AG08396 (cell line): ENCODE data around the gene FLOT1.

Source experiments
- DNase-seq: peaks from one replicate; pipeline ENCODE4 v3.0.0; 2012; ENCODE audit warnings: low spot score, mixed read lengths

Gene FLOT1, protein sequence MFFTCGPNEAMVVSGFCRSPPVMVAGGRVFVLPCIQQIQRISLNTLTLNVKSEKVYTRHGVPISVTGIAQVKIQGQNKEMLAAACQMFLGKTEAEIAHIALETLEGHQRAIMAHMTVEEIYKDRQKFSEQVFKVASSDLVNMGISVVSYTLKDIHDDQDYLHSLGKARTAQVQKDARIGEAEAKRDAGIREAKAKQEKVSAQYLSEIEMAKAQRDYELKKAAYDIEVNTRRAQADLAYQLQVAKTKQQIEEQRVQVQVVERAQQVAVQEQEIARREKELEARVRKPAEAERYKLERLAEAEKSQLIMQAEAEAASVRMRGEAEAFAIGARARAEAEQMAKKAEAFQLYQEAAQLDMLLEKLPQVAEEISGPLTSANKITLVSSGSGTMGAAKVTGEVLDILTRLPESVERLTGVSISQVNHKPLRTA

GRCh38 chr6:30742316-30743098, at the start of gene FLOT1:
Gene FLOT1 (minus strand): TSS chr6:30742687. CDS start chr6:30742189, 498 bp downstream.
- peak; percentile 96 for DNase-seq

GRCh38 chr6:30790724-30791383, 48.4 kb upstream of the FLOT1 start:
- no peak for DNase-seq

- DNase-seq = no peak
Measured at GRCh38 chr6:30789606-30790005, 47.1 kb upstream of the FLOT1 start.

- DNase-seq = no peak
Measured at GRCh38 chr6:30787954-30788353, 45.5 kb upstream of the FLOT1 start.

GRCh38 chr6:30782425-30783014, 40.0 kb upstream of the FLOT1 start:
- DNase-seq = no peak

GRCh38 chr6:30781743-30782424, 39.4 kb upstream of the FLOT1 start:
- peak; percentile 85 for DNase-seq

- DNase-seq = no peak
Measured at GRCh38 chr6:30781395-30781742, 38.9 kb upstream of the FLOT1 start.

DNA sequence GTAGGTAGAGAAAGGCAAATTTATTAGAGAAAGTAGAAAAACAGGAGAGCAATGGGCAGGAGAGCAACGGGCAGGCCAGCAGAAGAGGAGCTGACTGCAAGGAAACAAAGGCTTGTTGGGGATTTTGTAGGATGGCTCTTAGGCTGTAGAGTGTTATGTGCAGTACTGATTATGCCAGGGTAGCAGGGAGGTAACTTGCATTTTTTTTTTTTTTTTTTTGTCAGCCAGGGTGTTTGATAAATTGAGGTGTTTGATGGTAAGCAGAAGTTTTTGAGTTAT, 38.1 kb upstream of the FLOT1 start:
- no peak for DNase-seq

GRCh38 chr6:30779850-30780641, 37.6 kb upstream of the FLOT1 start:
- no peak for DNase-seq

DNA sequence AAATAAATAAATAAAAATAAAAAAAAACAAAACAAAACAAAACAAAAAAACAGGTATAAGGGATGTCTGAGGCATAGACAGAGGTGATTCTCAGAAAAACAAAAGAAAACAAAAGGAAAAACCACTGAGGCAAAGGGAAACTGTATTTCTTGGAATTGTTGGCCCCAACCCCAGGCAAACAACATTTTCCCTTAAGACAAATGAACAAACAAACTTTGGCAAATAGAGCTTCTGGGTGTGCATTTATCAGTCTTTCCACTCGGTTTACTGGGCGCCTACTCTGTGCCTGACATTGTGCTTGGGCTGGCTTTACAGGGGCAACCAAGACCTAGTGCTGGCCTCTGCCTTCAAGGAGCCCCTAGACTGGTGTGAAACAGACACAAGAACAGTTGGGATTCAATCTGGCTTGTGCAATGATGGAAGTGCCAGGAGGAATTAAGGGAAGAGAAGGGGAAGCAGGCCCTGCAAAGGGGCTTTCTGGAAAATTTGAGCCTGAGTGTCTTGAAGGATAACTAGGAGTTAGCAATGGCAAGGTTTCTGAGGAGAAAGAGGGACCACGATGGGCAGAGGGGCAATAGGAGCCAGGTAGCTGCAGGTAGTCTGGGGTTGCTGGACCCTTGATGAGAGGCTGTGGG, 35.6 kb upstream of the FLOT1 start:
- no peak for DNase-seq

- DNase-seq = no peak
Measured at GRCh38 chr6:30777155-30777485, 34.6 kb upstream of the FLOT1 start.

DNA sequence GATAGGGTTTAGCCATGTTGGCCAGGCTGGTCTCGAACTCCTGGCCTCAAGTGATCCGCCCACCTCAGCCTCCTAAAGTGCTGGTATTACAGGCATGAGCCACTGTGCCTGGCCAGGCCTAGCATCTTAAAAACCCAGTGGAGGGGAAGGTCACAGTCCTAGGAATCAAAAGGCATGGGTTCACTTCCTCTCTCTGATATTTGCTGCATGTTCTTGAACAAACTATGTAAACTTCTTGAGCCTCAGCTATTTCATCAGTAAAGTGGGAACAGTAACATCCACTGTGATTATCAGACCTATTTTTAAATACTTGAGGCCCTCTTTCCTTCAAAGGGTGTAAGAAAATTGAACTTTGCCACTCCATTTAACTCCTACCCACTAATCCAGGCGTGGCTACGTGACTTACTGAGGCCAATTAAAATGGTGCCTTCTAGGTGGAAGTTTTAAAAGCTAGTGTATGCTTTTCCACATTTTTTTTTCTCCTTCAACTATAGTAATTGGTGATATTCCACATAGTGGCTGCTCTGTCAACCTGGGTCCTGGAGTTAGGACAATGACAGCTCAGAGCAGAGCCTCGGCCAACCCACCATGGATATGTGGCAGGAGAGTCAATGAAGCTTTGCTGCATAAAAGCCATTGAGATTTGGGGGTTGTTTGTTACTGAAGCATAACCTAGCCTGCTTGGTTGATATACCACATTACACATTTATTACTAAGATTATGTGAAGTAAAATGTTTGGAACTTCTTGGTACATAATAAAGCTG, 34.1 kb upstream of the FLOT1 start:
- no peak for DNase-seq

- no peak for DNase-seq
Measured at GRCh38 chr6:30775104-30775503, 32.6 kb upstream of the FLOT1 start.

DNA sequence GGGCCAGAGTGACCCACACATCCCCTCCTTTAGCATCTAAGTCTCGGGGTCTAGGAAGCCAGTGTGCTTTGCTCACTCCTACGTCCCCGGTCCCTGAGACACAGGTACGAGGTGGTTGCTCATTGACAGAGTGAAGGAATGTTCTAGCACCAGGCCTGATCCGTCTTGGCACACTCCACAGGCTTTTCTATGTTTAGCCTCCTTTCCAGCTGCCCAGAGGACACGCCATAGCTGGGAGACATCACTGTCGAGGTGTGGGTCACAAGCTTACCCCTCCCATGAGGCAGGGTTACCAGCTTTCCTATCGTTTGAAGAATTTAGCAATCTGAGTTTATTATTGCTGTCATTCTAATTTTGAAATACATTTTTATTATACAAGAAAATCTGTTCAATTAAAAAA, 32.2 kb upstream of the FLOT1 start:
- DNase-seq = no peak

DNA sequence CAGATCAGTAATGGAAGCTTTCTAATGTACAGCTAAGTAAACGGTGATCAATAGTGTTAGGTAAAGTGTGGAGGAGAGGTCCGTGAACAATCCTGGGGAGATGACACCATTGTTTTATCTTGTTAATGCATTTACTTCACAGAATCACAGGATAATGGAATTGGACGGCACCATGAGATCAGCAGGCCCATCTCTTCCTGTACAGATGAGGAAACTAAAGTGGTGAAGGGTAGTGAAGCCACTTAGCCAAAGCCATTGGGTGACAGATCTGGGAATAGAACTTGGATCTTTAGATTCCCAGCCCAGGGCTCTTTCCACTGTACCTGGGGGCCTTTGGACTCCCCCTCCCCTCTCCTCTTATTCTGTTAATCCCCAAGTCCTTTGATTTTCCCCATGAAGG, 28.1 kb upstream of the FLOT1 start:
- DNase-seq = no peak

GRCh38 chr6:30769853-30770524, 27.5 kb upstream of the FLOT1 start:
- DNase-seq = peak; percentile 11

DNA sequence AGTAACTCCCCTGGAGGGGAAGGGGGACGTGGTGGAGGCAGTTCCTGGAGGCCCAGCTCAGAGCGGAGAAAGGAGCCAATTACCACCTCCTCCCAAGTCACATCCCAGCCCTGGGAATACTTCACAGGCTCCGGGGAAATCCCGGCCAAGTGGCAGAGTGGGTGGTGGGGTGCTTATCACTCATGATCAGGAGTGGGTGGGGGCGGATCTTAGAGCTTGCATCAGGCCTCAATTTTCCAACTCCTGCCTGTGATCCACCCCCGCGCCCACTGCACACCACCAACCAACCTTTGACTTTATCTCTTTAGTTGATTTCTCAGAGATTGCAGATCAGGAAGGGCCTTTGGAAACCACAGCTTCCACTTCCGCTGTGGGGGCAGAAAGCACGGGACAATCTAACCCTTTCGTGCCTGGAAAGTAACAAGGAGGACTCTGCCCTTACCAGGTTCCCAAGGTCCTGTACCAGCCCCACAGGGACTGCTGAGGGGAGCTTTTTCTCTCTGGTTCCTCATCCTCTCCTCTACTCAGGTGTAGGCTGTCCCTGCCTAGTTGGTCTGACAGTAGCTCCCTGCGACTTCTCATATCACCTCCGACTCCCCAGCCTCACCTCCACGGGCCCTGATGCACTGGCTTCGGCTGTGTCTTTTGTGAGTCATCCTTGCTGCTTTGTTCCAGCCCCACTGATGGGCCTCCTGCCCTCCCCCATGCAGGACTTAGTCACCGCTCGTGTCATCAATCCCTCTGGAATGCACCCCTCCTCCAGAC, 26.8 kb upstream of the FLOT1 start:
- DNase-seq = peak; percentile 86

GRCh38 chr6:30768634-30769087, 26.2 kb upstream of the FLOT1 start:
- DNase-seq = no peak

DNA sequence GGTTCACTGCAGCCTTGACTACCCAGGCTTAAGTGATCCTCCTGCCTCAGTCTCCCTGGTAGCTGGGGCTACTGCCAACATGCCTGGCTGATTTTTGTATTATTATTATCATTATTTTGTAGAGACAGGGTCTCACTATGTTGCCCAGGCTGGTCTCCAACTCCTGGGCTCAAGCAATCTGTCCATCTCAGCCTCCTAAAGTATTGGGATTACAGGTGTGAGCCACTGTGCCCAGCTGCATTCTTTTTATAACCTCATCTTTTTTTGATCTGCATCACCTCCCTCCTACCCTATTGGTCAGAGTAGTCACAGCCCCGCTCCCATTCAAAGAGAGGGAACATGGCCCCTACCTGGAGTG, 25.4 kb upstream of the FLOT1 start:
- no peak for DNase-seq
